ENCODE results near the gene PLAC9. TPM values are rescaled to one million over a fixed set of nuclear protein-coding genes. Genes with fewer than 3 reads are reported as not detected.
A peak's percentile ranks its signal among the peaks of the same experiment; 100 is the strongest.

Gene PLAC9
- total RNA-seq, 4 donors from 2014 or later = 21.3 to 59.4 (median 39.6) TPM

- no peaks in the 10 kb centered on the region for H3K27me3 ChIP-seq
- 87% methylated on average over 6 of the region's 6 CpGs for WGBS
- peaks cover 14 to 92% (median 73%) of the 10 kb centered on the region in 4 donors for H3K36me3 ChIP-seq
- no peak overlapping the region for H3K4me3 ChIP-seq
- no peak for DNase-seq (ENCODE audit: extremely low spot score)
- peak overlapping the region in 2 of 4 donors; percentile 15 to 24 for H3K27ac ChIP-seq (replicated peaks in 1 of 4)
- H3K4me1 ChIP-seq = peaks cover 14 to 35% (median 27%) of the 10 kb centered on the region in 4 donors
- intact Hi-C loops (cut with DNase I) = no loop called here
- TF ChIP-seq POLR2A (IDR thresholded peaks at IDR 0.05; ENCODE audit: low read depth) (no peak), POLR2AphosphoS5 (IDR thresholded peaks at IDR 0.05) (no peak), EP300 (IDR thresholded peaks at IDR 0.05) (no peak), CTCF (IDR thresholded peaks at IDR 0.05) (no peak)
- peaks cover 0 to 10% (median 7%) of the 10 kb centered on the region in 4 donors for H3K9me3 ChIP-seq
Measured at GRCh38 chr10:80152820-80153219, 20.3 kb downstream of the PLAC9 start.

GRCh38 chr10:80153460-80153859 lies 20.9 kb downstream of the PLAC9 start:
- peak overlapping the region in 2 of 4 donors; percentile 24 to 88 for H3K27ac ChIP-seq (replicated peaks in 1 of 4)
- 100% methylated on average over 2 of the region's 3 CpGs for WGBS
- H3K27me3 ChIP-seq = no peaks in the 10 kb centered on the region
- H3K4me1 ChIP-seq = peaks cover 20 to 41% (median 33%) of the 10 kb centered on the region in 4 donors
- no peak for DNase-seq (ENCODE audit: extremely low spot score)
- H3K4me3 ChIP-seq = no peak overlapping the region
- peaks cover 0 to 10% (median 7%) of the 10 kb centered on the region in 4 donors for H3K9me3 ChIP-seq
- no peak for TF ChIP-seq EP300 (IDR thresholded peaks at IDR 0.05)
- TF ChIP-seq POLR2A (IDR thresholded peaks at IDR 0.05; ENCODE audit: low read depth) = no peak
- no peak for TF ChIP-seq POLR2AphosphoS5 (IDR thresholded peaks at IDR 0.05)
- no peak for TF ChIP-seq CTCF (IDR thresholded peaks at IDR 0.05)
- intact Hi-C loops (cut with DNase I) = no loop called here
- H3K36me3 ChIP-seq = peaks cover 14 to 94% (median 75%) of the 10 kb centered on the region in 4 donors

- WGBS = 92% methylated on average over 5 of the region's 5 CpGs
- intact Hi-C loops (cut with DNase I) = no loop called here
- H3K27ac ChIP-seq (replicated peaks in 1 of 4) = peak overlapping the region; percentile 76 to 88 (median 85)
- H3K27me3 ChIP-seq = no peaks in the 10 kb centered on the region
- TF ChIP-seq POLR2A (IDR thresholded peaks at IDR 0.05; ENCODE audit: low read depth) (no peak), EP300 (IDR thresholded peaks at IDR 0.05) (no peak), POLR2AphosphoS5 (IDR thresholded peaks at IDR 0.05) (no peak), CTCF (IDR thresholded peaks at IDR 0.05) (no peak)
- DNase-seq (ENCODE audit: extremely low spot score) = no peak
- peaks cover 9 to 87% (median 73%) of the 10 kb centered on the region in 4 donors for H3K36me3 ChIP-seq
- peaks cover 0 to 4% (median 3%) of the 10 kb centered on the region in 4 donors for H3K9me3 ChIP-seq
- H3K4me3 ChIP-seq = no peak overlapping the region
- H3K4me1 ChIP-seq = peaks cover 31 to 52% (median 45%) of the 10 kb centered on the region in 4 donors
Measured at GRCh38 chr10:80154626-80154977, 22.1 kb downstream of the PLAC9 start.

- Histone ChIP-seq H3K27me3 (no peaks in the 10 kb centered on the region), H3K27ac (replicated peaks in 1 of 4) (peak overlapping the region; percentile 76 to 88 (median 85)), H3K4me3 (no peak overlapping the region), H3K36me3 (peaks cover 9 to 87% (median 76%) of the 10 kb centered on the region in 4 donors), H3K4me1 (peaks cover 35 to 58% (median 49%) of the 10 kb centered on the region in 4 donors), H3K9me3 (no peaks in the 10 kb centered on the region)
- intact Hi-C loops (cut with DNase I) = loop anchor here (5.0 kb wide), 1 partner anchor 52 kb away; the partner anchor contains the start of gene ANXA11
- TF ChIP-seq POLR2AphosphoS5 (IDR thresholded peaks at IDR 0.05) = peak in 1 of 2 donors; percentile 73
- no peak for TF ChIP-seq POLR2A (IDR thresholded peaks at IDR 0.05; ENCODE audit: low read depth)
- 48% methylated on average over 10 of the region's 10 CpGs for WGBS
- no peak for DNase-seq (ENCODE audit: extremely low spot score)
Measured at GRCh38 chr10:80154978-80155695, 22.6 kb downstream of the PLAC9 start.

GRCh38 chr10:80155696-80156215 lies 23.2 kb downstream of the PLAC9 start:
- intact Hi-C loops (cut with DNase I) = loop anchor here (5.0 kb wide), 1 partner anchor 52 kb away; the partner anchor contains the start of gene ANXA11
- peaks cover 12 to 87% (median 78%) of the 10 kb centered on the region in 4 donors for H3K36me3 ChIP-seq
- H3K27me3 ChIP-seq = no peaks in the 10 kb centered on the region
- H3K9me3 ChIP-seq = no peaks in the 10 kb centered on the region
- H3K4me1 ChIP-seq = peaks cover 35 to 64% (median 54%) of the 10 kb centered on the region in 4 donors
- WGBS = 77% methylated on average over 8 of the region's 8 CpGs
- peak overlapping the region; percentile 76 to 88 (median 85) for H3K27ac ChIP-seq (replicated peaks in 1 of 4)
- TF ChIP-seq CTCF (IDR thresholded peaks at IDR 0.05) = no peak
- no peak for TF ChIP-seq EP300 (IDR thresholded peaks at IDR 0.05)
- no peak for TF ChIP-seq POLR2AphosphoS5 (IDR thresholded peaks at IDR 0.05)
- no peak for TF ChIP-seq POLR2A (IDR thresholded peaks at IDR 0.05; ENCODE audit: low read depth)
- DNase-seq (ENCODE audit: extremely low spot score) = no peak
- no peak overlapping the region for H3K4me3 ChIP-seq

Data from esophagus muscularis mucosa (tissue), 4 donors.